ENCODE measurements around the gene RAB1B.

RAB1B gene

DNA sequence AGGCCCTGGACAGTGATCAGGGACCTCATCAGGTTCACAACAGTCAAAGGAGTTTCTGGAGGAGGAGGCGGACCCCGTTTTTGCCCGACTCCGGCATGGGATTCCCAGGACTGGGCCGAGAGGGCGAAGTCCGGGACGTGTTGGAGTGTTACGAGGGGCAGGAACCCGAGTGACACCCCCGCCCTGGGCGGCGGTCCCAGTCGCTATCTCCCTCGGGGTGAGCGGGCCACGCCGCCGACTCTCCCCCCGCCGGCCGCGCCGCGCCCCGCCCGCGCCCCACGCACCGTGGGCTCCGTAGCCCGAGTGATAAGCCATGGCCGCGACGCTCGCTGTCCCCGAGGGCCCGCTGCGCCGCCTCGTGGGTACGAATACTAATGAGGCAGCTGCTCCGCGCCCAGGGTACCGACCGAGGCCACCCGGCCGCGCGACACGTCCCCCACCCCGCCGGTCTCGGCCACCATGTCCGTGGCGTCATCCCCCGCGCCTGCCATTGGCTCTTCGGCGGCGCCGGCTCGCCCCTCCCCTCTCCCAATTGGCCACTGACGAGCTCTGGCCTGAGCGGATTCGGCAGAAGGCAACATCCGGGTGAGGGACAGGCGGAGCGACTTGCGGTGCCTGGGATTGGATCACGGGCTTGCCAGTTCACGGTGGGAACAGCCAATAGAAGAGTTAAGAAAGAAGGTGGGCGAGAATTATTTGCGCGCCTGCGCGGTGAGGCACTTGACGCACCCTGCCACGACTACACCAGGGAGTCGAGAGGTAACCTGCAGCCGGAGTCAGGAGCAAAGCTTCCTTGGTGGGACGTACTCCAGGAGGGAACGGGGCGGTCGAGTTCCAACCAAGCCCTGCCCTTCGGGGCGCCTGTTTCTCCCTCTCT, 20.5 kb downstream of the RAB1B start, which contains the start of gene YIF1A:
Gene YIF1A, minus strand, starts transcription at position 473 of the 877 bp plus-strand sequence. Its CDS starts 158 bp downstream, at position 315.
- TF ChIP-seq FOXP2 (optimal IDR thresholded peaks at IDR 0.05; ENCODE audit: borderline replicate concordance, extremely low read depth, extremely low read length, insufficient read depth) (no peak), POLR2AphosphoS5 (IDR thresholded peaks at IDR 0.05; ENCODE audit: low read depth, low read length) (peak; percentile 88), REST (IDR thresholded peaks at IDR 0.05; ENCODE audit: insufficient read depth in 1 of 2, low read depth in 2 of 2, low read length in 2 of 2) (no peak), TAF1 (IDR thresholded peaks at IDR 0.05; ENCODE audit: borderline replicate concordance, insufficient read depth, low read length) (peak; percentile 74; the same call in 1 of the 2 replicates), SIN3A (IDR thresholded peaks at IDR 0.05; ENCODE audit: borderline replicate concordance, insufficient read depth, low read length) (no peak; the same call in 1 of the 2 replicates)

DNA sequence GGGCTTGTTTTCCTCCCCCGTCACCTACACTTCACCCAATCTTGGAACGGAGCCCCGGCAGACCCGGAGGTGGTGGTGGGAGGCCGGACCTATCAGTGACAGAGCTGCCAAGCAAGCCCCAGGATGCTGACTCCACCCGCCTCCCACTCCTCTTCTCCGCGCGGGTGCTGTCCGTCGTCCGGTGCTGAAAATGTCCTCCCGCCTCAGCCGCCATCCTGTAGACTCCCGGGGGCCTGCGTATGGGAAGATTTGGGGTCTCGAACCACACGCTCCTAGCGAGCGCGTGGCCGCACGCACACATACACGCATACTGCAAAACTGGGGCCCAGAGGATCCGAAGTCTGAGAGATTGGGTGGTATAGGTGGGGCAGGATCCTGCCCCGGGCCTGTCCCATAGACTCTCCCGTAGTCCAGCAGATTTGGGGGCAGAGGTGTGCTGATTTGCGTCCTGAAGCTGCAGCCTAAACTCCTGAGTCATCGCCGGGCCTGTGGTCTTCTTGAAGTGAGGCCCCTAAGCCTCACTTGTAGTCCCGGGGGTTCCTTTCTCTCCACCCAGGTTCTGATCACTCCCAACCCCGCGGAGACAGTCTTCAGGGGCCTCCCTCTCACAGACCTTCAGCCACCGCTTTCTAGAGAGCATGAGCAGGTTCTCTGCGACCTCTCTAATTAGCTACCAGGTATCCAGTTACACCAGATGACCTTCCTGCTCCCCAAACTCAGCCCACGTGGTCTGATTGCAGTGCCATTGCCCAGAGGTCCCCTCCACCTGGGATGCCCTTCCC, 21.3 kb downstream of the RAB1B start:
- peak; percentile 96 for TF ChIP-seq REST (IDR thresholded peaks at IDR 0.05; ENCODE audit: insufficient read depth in 1 of 2, low read depth in 2 of 2, low read length in 2 of 2)
- TF ChIP-seq SIN3A (IDR thresholded peaks at IDR 0.05; ENCODE audit: borderline replicate concordance, insufficient read depth, low read length) = peak; percentile 100
- no peak for TF ChIP-seq TAF1 (IDR thresholded peaks at IDR 0.05; ENCODE audit: borderline replicate concordance, insufficient read depth, low read length)
- no peak for TF ChIP-seq FOXP2 (optimal IDR thresholded peaks at IDR 0.05; ENCODE audit: borderline replicate concordance, extremely low read depth, extremely low read length, insufficient read depth)

- TF ChIP-seq FOXP2 (optimal IDR thresholded peaks at IDR 0.05; ENCODE audit: borderline replicate concordance, extremely low read depth, extremely low read length, insufficient read depth) = no peak
- no peak for TF ChIP-seq POLR2AphosphoS5 (IDR thresholded peaks at IDR 0.05; ENCODE audit: low read depth, low read length)
- TF ChIP-seq TAF1 (IDR thresholded peaks at IDR 0.05; ENCODE audit: borderline replicate concordance, insufficient read depth, low read length) = no peak
- TF ChIP-seq SIN3A (IDR thresholded peaks at IDR 0.05; ENCODE audit: borderline replicate concordance, insufficient read depth, low read length) = no peak
- TF ChIP-seq REST (IDR thresholded peaks at IDR 0.05; ENCODE audit: insufficient read depth in 1 of 2, low read depth in 2 of 2, low read length in 2 of 2) = no peak
Observed at GRCh38 chr11:66290330-66290621, 21.8 kb downstream of the RAB1B start.

DNA sequence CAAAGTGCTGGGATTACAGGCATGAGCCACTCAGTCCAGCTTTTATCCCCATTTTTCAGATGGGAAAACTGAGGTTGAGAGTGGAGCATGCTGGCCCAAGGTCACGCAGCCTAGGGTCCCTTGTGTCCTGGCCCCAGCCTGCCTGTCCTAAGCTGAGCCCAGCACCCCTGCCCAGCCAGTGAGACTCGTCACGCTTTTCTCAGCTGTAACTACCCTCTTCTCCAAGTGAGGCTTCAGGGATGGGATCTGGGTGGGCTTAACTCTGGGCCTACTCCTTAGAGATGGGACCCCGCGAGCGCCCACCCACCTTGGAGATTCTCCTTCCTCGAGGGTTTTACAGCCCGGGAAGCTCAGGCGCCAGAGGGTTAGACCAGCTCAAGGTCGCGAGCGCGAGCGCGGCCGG, 22.9 kb downstream of the RAB1B start:
- TF ChIP-seq FOXP2 (optimal IDR thresholded peaks at IDR 0.05; ENCODE audit: borderline replicate concordance, extremely low read depth, extremely low read length, insufficient read depth) (no peak), REST (IDR thresholded peaks at IDR 0.05; ENCODE audit: insufficient read depth in 1 of 2, low read depth in 2 of 2, low read length in 2 of 2) (no peak), POLR2AphosphoS5 (IDR thresholded peaks at IDR 0.05; ENCODE audit: low read depth, low read length) (no peak)
